A549 (cell line): ENCODE data around the gene SERPINF2.

Source experiments
- POLR2AphosphoS2 ChIP-seq: conservative IDR thresholded peaks from 2 replicates; pipeline ENCODE4 v1.6.1; 2012; ENCODE audit warnings: low read length, improper control_type of control experiment, inconsistent platforms
- RAD21 ChIP-seq, 2 experiments: fragments of >200 bp in 1 of 2; sonication (Bioruptor Twin) in 1 of 2; formaldehyde crosslinking in 1 of 2; IDR thresholded peaks in 1 of 2; conservative IDR thresholded peaks in 1 of 2; 2 replicates in 1 of 2; 3 replicates in 1 of 2; pipeline ENCODE4 v1.6.1; 2012 to 2018; ENCODE audit warnings: inconsistent platforms in 1 of 2
- TF ChIP-seq, protein P1 (sequence below): fragments of >200 bp; sonication (Bioruptor Twin); formaldehyde crosslinking; IDR thresholded peaks from 3 replicates; pipeline ENCODE4 v1.5.1; 2016

DNA sequence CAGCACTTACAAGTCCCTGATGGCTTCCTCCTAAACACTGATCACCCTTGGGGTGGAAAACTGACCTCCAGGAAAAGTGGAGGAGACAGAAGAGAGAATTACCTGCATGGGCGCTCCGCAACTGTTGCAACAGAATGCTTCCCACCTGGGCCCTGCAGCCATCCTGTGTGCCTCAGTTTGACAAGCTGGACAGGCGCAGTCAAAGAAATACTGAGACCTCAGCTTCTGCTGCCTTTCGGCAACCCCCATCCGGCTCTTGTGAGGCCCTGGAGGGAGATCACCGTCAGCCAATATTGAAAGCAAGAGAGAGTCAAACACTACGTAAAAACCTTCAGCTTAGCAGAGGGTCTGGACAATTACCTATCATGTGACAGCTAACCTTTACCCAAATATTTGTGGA, 44.0 kb downstream of the SERPINF2 start:
- TF ChIP-seq POLR2AphosphoS2, result no peak
- TF ChIP-seq RAD21 (conservative IDR thresholded peaks at IDR 0.05 in 1 of 2, IDR thresholded peaks at IDR 0.05 in 1 of 2), result no peak
- TF ChIP-seq, protein P1, sequence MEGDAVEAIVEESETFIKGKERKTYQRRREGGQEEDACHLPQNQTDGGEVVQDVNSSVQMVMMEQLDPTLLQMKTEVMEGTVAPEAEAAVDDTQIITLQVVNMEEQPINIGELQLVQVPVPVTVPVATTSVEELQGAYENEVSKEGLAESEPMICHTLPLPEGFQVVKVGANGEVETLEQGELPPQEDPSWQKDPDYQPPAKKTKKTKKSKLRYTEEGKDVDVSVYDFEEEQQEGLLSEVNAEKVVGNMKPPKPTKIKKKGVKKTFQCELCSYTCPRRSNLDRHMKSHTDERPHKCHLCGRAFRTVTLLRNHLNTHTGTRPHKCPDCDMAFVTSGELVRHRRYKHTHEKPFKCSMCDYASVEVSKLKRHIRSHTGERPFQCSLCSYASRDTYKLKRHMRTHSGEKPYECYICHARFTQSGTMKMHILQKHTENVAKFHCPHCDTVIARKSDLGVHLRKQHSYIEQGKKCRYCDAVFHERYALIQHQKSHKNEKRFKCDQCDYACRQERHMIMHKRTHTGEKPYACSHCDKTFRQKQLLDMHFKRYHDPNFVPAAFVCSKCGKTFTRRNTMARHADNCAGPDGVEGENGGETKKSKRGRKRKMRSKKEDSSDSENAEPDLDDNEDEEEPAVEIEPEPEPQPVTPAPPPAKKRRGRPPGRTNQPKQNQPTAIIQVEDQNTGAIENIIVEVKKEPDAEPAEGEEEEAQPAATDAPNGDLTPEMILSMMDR, result no peak
